ENCODE results near the gene PTH2.

The PTH2 gene

DNA sequence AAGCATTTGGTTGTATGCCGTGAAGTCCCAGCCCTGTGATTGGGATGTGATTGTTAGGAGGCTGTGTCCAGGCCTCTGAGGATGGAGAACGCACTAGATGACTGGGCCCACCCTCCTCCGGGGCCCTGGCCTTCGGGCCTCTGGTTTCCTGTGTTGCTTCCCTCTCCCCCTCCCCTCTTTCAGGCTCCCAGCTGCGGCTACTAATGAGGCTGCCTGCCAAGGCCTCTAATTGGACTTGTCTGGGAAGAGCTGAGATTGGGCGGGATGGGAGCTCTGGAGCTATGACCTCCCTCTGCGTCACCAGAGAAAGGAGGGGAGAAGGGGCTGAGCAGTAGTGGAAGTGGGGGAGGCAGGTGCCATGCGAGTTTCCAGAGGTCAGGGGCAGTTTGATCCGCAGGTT is 9.9 kb downstream of the PTH2 start:
- Mint-ChIP-seq H3K27me3 (peaks cover 4% of the 10 kb centered on the region), H3K4me1 (peaks cover 39% of the 10 kb centered on the region), H3K9me3 (no peaks in the 10 kb centered on the region), H3K4me3 (no peak overlapping the region), H3K36me3 (no peaks in the 10 kb centered on the region), H3K27ac (no peak overlapping the region)

DNA sequence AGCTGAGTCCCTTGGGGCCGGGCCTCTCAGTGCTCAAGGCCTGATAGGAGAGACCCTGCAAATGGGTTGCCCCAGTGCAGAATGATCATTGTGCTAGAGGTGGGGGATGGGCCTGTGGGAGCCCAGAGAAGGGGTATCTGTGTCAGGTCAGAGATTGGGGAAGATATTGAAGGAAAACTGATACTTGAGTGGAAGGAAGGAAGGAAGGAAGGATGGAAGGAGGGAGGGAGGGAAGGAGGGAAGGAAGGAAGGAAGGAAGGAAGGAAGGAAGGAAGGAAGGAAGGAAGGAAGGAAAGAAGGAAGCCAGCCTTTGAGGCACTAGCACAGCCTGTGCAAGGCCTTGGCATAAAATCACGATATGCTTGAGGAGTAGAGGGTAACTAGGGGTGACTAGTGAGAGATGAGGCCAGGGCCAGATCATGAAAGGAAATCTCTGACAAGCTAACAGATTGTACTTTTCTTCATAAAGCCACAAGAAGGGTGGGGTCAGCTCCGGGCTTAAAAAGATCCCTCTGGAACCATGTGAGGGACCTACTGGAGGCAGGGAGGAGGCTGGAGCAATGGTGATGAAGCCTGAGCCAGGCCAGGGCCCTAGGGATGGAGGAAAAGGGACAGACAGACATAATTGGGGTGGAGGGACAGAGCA is 11.4 kb downstream of the PTH2 start:
- H3K4me1 Mint-ChIP-seq = peaks cover 49% of the 10 kb centered on the region
- H3K36me3 Mint-ChIP-seq = no peaks in the 10 kb centered on the region
- no peaks in the 10 kb centered on the region for H3K27me3 Mint-ChIP-seq
- no peaks in the 10 kb centered on the region for H3K9me3 Mint-ChIP-seq
- no peak overlapping the region for H3K27ac Mint-ChIP-seq
- H3K4me3 Mint-ChIP-seq = peak overlapping the region; percentile 4

DNA sequence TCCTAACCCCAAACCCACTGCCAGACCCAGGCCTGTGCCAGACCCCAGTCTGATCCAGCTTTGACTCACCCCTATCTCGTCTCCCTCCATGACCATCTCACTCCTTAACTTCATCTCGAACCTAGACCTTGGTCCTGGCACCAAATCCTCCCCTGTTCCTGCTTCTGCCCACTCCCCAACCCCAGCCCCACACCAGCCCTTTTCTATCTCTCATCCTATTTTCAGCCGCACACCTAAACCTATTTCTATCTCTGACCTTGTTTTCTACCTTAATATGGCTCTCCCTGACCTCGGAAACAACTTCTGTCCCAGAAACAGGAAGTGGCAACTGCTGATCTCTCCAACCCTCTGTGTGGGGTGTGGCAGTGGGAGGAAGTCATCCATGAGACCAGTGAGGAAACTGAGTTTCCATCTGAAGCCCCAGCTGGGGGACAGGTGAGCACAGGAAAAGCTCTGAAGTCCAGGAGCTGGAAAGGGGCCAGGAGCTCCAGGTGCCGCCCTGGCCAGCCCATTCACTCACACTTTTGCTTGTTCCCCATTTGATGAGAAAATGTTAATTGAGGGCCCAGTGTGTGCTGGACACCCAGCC is 13.7 kb downstream of the PTH2 start:
- Mint-ChIP-seq H3K4me3 (peak overlapping the region; percentile 47), H3K27me3 (no peaks in the 10 kb centered on the region), H3K9me3 (no peaks in the 10 kb centered on the region), H3K36me3 (no peaks in the 10 kb centered on the region), H3K4me1 (peaks cover 49% of the 10 kb centered on the region), H3K27ac (peak overlapping the region; percentile 52)

DNA sequence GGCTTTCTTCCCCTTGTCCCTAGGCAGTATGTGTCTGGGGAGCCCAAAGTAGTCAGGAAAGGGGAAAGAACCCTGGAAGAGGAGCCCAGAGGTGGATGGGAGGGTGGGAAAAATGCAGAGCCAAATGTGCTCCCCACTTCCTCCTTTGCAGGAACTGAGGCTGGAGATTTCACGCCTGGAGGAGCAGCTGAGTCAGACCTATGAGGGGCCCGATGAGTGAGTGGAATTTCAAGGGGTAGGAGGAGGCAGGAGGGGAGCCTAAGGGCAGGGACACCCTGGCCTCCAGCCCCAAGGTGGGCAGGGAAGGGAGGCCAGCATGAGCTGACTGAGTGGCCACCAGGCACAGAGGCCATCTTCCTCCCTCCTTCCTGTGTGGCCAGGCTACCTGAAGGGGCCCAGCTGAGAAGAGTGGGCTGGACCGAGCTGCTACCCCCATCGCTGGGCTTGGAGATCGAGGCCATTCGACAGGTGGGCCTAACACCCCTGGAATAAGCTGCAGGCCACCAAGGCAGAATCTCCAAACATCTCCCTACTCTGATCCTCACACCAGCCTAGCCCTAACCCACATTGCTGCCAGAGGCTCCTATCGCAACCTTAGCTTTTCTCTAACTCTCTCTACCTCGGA is 14.3 kb downstream of the PTH2 start:
- peak overlapping the region; percentile 47 for H3K4me3 Mint-ChIP-seq
- no peaks in the 10 kb centered on the region for H3K9me3 Mint-ChIP-seq
- peak overlapping the region; percentile 52 for H3K27ac Mint-ChIP-seq
- no peaks in the 10 kb centered on the region for H3K27me3 Mint-ChIP-seq
- peaks cover 49% of the 10 kb centered on the region for H3K4me1 Mint-ChIP-seq
- H3K36me3 Mint-ChIP-seq = no peaks in the 10 kb centered on the region

DNA sequence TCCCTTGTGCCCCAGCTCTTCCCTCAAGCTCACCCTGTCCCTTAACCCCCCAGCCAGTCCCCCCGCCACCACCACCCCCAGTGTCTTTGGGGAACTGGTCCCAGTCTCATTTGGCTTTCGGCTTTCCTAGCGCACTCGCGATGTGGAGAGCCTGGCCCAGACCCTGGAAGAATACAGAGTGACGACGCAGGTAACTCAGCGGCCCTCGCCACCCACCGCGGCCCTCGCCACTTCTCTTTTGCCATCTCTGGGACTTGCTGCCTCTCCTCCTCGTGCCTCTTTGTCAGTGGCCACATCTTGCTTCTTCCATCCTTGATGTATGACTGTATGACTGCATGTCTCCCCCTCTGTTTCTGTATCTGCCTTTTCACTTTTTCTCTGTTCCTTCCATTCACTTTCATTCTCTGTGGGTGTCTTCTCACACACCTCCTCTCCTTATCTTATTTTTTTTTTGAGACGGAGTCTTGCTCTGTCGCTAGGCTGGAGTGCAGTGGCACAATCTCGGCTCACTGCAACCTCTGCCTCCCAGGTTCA is 15.7 kb downstream of the PTH2 start:
- H3K9me3 Mint-ChIP-seq = no peaks in the 10 kb centered on the region
- peaks cover 48% of the 10 kb centered on the region for H3K4me1 Mint-ChIP-seq
- no peaks in the 10 kb centered on the region for H3K36me3 Mint-ChIP-seq
- H3K4me3 Mint-ChIP-seq = no peak overlapping the region
- H3K27me3 Mint-ChIP-seq = no peaks in the 10 kb centered on the region
- peak overlapping the region; percentile 26 for H3K27ac Mint-ChIP-seq

DNA sequence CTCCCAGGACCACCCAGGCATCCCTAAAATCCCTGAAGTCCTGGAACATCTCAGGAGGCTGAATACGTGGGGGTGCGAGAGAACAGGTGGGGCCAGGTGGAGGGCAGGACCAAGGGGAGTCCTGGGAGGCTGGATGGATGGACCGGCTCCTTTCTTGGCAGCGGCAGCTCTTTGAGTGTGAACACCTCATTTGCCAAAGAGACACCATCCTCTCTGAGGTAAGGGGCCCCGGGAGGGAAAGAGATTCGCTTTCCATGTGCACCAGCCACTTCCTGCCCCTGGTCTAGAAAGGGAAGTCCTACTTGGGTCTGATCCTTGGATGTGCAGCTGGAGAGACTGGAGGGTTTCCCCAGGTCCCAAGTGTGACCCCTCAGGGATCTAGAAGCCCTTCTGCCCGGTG is 16.2 kb downstream of the PTH2 start:
- H3K4me1 Mint-ChIP-seq = peaks cover 43% of the 10 kb centered on the region
- no peaks in the 10 kb centered on the region for H3K36me3 Mint-ChIP-seq
- H3K9me3 Mint-ChIP-seq = no peaks in the 10 kb centered on the region
- H3K27me3 Mint-ChIP-seq = no peaks in the 10 kb centered on the region
- no peak overlapping the region for H3K4me3 Mint-ChIP-seq
- H3K27ac Mint-ChIP-seq = no peak overlapping the region

DNA sequence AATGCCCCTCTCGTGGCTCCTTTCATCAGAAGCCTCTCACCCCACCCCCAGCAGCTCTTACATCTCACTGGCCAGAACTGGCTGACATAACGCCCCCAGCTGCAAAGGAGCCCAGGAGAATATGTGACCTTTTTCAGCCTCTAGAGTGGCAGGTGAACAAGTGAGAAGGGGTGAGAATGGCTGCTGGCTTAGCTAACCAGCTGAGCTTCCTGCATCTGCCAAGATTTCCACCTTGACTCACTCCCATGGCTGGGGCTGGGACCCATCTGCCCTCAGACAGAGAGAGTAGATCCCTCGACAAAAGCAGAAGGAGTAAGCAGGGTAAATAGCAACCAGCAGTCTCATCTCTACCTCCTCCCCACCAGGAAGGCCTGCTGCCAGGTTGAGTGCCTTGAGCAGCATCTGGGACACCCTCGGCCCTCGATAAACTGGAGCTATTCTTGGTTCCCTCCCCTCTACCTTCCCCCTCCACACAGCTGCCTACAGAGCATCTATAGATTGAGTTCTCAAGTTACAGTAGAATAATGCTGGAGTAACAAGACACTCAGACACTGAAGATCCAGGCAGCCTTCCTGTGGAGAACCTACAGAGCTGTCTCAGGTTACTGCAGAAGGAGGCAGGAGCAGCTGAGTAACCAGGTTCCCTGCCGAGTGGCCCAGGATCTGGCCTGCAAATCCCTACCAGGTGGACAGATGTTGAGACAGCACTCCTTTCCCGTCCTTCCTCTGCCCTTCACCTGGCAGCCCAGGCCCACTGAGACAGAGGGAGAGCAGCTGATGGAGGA is 19.6 kb downstream of the PTH2 start:
- Mint-ChIP-seq H3K36me3 (no peaks in the 10 kb centered on the region), H3K27me3 (no peaks in the 10 kb centered on the region), H3K27ac (peak overlapping the region; percentile 30), H3K4me3 (no peak overlapping the region), H3K9me3 (no peaks in the 10 kb centered on the region), H3K4me1 (peaks cover 19% of the 10 kb centered on the region)

DNA sequence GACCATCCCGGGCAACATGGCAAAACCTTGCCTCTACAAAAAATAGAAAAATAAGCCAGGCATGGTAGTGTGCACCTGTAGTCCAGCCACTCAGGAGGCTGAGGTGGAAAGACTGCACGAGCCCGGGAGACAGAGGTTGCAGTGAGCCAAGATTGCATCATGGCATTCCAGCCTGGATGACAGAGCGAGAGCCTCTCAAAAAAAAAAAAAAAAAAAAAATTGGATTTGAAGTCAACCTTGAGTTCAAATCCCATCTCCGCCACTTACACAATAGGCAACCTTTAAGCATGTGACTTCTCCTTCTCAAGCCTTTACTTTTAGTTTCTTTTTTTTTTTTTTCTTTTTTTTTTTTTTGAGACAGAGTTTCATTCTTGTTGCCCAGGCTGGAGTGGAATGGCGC is 23.2 kb downstream of the PTH2 start:
- H3K27ac Mint-ChIP-seq = no peak overlapping the region
- peaks cover 22% of the 10 kb centered on the region for H3K4me1 Mint-ChIP-seq
- H3K9me3 Mint-ChIP-seq = no peaks in the 10 kb centered on the region
- H3K36me3 Mint-ChIP-seq = no peaks in the 10 kb centered on the region
- H3K27me3 Mint-ChIP-seq = no peaks in the 10 kb centered on the region
- no peak overlapping the region for H3K4me3 Mint-ChIP-seq

DNA sequence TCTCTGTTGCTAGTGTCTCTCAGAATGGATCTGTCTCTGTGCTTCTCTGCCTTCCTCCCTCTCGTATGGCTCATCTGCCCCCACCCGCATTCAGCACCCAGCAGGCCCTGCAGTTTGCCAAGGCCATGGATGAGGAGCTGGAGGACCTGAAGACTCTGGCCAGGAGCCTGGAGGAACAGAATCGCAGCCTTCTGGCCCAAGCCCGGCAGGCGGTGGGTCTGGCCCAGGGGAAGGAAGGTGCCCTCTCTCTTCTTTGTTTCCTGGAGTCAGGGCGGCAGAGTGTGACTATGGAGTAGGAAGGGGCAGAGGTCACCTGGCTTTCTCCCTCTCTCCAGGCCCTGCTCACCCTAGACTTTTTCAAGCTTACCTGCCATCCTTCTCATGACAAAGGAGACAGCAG is 24.3 kb downstream of the PTH2 start:
- no peaks in the 10 kb centered on the region for H3K27me3 Mint-ChIP-seq
- H3K27ac Mint-ChIP-seq = peak overlapping the region; percentile 36
- no peak overlapping the region for H3K4me3 Mint-ChIP-seq
- peaks cover 22% of the 10 kb centered on the region for H3K4me1 Mint-ChIP-seq
- H3K9me3 Mint-ChIP-seq = no peaks in the 10 kb centered on the region
- H3K36me3 Mint-ChIP-seq = no peaks in the 10 kb centered on the region

DNA sequence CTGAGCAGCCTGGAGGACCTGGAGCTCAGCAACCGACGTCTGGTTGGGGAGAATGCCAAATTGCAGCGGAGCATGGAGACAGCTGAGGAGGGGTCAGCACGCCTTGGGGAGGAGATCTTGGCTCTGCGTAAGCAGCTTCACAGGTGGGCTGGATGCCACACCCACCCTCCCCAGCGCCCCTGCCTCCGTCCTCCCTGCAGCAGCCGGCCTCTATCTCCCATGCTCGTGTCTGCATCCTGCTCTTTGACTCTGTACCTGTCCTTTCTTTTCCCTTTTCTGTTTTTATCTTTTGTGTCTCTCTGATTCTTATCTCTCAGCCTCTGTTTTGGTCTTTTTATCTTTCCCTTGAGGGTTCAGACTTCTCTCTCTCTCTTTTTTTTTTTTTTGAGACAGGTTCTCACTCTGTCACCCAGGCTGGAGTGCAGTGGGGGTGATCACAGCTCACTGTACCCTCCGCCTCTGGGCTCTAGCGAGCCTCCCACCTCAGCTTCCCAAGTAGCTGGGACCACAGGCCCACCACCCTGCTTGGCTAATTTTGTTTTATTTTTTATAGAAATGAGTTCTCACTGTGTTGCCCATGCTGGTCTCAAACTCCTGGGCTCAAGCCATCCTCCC is 25.1 kb downstream of the PTH2 start:
- Mint-ChIP-seq H3K4me3 (no peak overlapping the region), H3K27me3 (no peaks in the 10 kb centered on the region)

DNA sequence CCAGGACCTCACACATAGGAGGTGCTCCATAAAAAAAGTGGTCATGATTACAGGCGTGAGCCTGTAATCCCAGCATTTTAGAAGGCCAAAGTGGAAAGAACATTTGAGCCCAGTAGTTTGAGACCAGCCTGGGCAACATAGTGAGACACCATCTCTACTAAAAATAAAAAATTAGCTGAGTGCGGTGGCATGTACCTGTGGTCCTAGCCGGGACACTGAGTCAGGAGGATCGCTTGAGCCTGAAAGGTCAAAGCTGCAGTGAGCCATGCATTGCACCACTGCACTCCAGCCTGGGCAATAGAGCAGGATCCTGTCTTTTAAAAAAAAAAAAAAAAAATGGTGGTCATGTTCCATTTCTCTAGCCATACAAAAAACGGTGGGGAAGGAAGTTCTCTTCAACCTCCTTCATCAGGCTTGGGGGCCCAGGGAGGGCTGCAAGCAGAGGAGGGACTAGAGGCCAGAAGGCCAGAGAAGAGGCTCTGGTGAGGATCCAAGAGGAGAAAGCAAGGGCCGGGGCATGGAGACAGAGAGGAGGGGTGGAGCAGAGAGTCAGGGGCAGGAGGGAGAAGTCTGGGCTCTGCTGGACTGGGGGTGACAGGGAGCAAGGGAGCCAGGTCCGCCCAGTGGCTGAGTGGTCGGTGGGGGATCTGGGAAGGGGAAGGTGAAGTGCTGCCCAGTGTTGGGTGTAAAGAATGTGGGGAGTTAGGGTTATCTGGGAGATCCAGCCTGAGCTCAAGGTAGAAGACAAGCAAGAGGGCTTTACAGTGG is 26.3 kb downstream of the PTH2 start:
- Mint-ChIP-seq H3K9me3 (no peaks in the 10 kb centered on the region), H3K27ac (peak overlapping the region; percentile 70), H3K36me3 (no peaks in the 10 kb centered on the region), H3K4me1 (peaks cover 24% of the 10 kb centered on the region), H3K27me3 (no peaks in the 10 kb centered on the region), H3K4me3 (no peak overlapping the region)

More for the DNA sequence above, 25.1 kb downstream of the PTH2 start:
- no peaks in the 10 kb centered on the region for H3K9me3 Mint-ChIP-seq
- peaks cover 22% of the 10 kb centered on the region for H3K4me1 Mint-ChIP-seq
- no peaks in the 10 kb centered on the region for H3K36me3 Mint-ChIP-seq
- H3K27ac Mint-ChIP-seq = peak overlapping the region; percentile 60

DNA sequence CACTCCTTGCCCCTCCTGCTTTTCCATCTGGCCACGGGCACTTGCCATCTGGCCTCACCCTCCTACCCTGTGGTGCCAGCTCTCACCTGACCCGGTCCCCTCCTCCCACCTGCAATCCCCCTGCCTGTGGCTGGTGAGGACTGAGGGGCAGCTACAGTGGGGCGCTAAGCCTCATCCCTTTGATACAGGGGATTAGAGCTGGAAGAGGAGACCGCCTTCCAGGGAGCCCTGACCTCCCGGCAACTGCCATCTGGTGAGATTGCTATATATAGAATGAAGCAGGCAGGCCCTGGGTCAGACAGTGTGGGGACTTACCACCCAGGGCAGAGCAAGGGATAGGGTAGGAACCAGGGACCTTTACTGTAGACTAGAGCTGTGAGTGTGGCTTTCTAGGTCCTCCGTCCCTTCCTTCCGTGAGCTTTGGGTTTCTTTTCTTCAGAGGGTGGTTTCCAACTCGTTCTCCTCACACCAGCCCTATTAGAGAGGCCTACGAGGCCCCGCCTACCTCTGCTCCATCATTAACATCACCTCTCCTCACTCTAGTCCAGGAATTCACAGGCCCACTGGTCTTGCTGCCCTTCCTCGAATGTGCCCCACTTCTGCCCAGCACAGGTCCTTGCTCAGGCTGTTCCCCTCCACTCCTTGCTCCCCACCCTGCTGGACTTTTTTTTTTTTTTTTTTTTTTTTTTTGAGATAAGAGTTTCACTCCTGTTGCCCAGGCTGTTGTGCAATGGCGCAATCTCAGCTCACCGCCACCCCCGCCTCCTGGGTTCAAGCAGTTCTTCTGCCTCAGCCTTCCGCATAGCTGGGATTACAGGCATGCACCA is 27.4 kb downstream of the PTH2 start:
- no peaks in the 10 kb centered on the region for H3K9me3 Mint-ChIP-seq

DNA sequence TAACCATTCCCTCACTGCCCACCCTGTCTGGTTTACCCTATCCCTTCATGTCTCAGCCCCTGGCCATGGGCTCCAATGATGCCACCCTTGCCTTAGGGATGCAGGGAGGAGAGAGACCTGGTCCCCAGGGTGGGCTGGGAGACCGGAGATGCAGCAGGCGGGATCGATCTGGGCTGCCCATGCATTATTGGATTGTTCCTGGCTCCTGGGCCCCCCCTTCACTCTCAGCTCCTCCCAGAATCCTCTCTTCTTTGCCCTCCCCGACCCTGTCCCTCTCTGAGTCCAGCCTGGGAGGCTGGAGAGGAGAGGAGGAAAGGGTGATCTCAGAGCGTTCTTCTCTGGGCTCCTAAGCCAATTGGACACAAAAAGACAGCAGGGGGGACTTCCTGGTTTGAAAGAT is 29.4 kb downstream of the PTH2 start:
- H3K27ac Mint-ChIP-seq = no peak overlapping the region
- H3K9me3 Mint-ChIP-seq = no peaks in the 10 kb centered on the region
- peaks cover 22% of the 10 kb centered on the region for H3K4me1 Mint-ChIP-seq
- no peaks in the 10 kb centered on the region for H3K27me3 Mint-ChIP-seq
- H3K36me3 Mint-ChIP-seq = no peaks in the 10 kb centered on the region
- no peak overlapping the region for H3K4me3 Mint-ChIP-seq

More for the DNA sequence above, 27.4 kb downstream of the PTH2 start:
- Mint-ChIP-seq H3K36me3 (no peaks in the 10 kb centered on the region), H3K27me3 (no peaks in the 10 kb centered on the region), H3K27ac (no peak overlapping the region), H3K4me3 (no peak overlapping the region), H3K4me1 (peaks cover 26% of the 10 kb centered on the region)
